Activated CD8-positive, alpha-beta memory T cell treated with anti-CD3 and anti-CD28 coated beads for 24 hours (primary cell): Measurements from ENCODE around the gene KRTAP10-9.
"Not testable (repeated sequence)": the region's sequence is repeated elsewhere in the genome, so short reads cannot be mapped to it uniquely, and the experiment has no call there.

Experiments
- DNase-seq: peaks from one replicate; pipeline ENCODE4 v3.0.0-alpha.2; 2020

Gene KRTAP10-9

GRCh38 chr21:44615911-44616590 lies 10.8 kb upstream of the KRTAP10-9 start:
- no peak for DNase-seq

- DNase-seq: no peak
Measured at GRCh38 chr21:44616591-44616926, 10.3 kb upstream of the KRTAP10-9 start.

GRCh38 chr21:44617071-44617501 lies 9.8 kb upstream of the KRTAP10-9 start:
- no peak for DNase-seq

GRCh38 chr21:44618504-44618903 lies 8.4 kb upstream of the KRTAP10-9 start:
- DNase-seq: no peak

GRCh38 chr21:44618909-44619308 lies 8.0 kb upstream of the KRTAP10-9 start:
- peak; percentile 77 for DNase-seq

GRCh38 chr21:44619886-44620285 lies 7.0 kb upstream of the KRTAP10-9 start:
- no peak for DNase-seq

- no peak for DNase-seq
Measured at GRCh38 chr21:44623575-44623974, 3.3 kb upstream of the KRTAP10-9 start.

- DNase-seq: no peak
Measured at GRCh38 chr21:44625756-44626155, 1.1 kb upstream of the KRTAP10-9 start.

- no peak for DNase-seq
Measured at GRCh38 chr21:44626262-44626661, 631 bp upstream of the KRTAP10-9 start.

- DNase-seq: not testable (repeated sequence)
Measured at GRCh38 chr21:44627181-44627822, 409 bp downstream of the KRTAP10-9 start.

- not testable (repeated sequence) for DNase-seq
Measured at GRCh38 chr21:44627831-44628233, 939 bp downstream of the KRTAP10-9 start.

- no peak for DNase-seq
Measured at GRCh38 chr21:44628707-44629391, 2.0 kb downstream of the KRTAP10-9 start.

- DNase-seq: no peak
Measured at GRCh38 chr21:44630440-44630839, 3.5 kb downstream of the KRTAP10-9 start.

- no peak for DNase-seq
Measured at GRCh38 chr21:44632067-44632466, 5.2 kb downstream of the KRTAP10-9 start.

- no peak for DNase-seq
Measured at GRCh38 chr21:44636209-44637017, 9.5 kb downstream of the KRTAP10-9 start.

- DNase-seq: no peak
Measured at GRCh38 chr21:44637018-44637850, 10.3 kb downstream of the KRTAP10-9 start, which contains the start of gene KRTAP10-10. Gene KRTAP10-10 (plus strand): TSS chr21:44637356. CDS start chr21:44637418, 62 bp downstream.

GRCh38 chr21:44637851-44638348 lies 11.0 kb downstream of the KRTAP10-9 start:
- not testable (repeated sequence) for DNase-seq

GRCh38 chr21:44638506-44639330 lies 11.8 kb downstream of the KRTAP10-9 start:
- DNase-seq: not testable (repeated sequence)

- DNase-seq: no peak
Measured at GRCh38 chr21:44639331-44639655, 12.4 kb downstream of the KRTAP10-9 start.

GRCh38 chr21:44640761-44641160 lies 13.9 kb downstream of the KRTAP10-9 start:
- DNase-seq: no peak

GRCh38 chr21:44643741-44644310 lies 16.9 kb downstream of the KRTAP10-9 start:
- no peak for DNase-seq
